Activated CD8-positive, alpha-beta memory T cell treated with anti-CD3 and anti-CD28 coated beads for 24 hours (primary cell): ENCODE measurements around the gene CHRNE.
"Not testable (repeated sequence)": the region's sequence is repeated elsewhere in the genome, so short reads cannot be mapped to it uniquely, and the experiment has no call there.

Experiments used
- DNase-seq: peaks from one replicate; pipeline ENCODE4 v3.0.0-alpha.2; 2020

Gene CHRNE

DNA sequence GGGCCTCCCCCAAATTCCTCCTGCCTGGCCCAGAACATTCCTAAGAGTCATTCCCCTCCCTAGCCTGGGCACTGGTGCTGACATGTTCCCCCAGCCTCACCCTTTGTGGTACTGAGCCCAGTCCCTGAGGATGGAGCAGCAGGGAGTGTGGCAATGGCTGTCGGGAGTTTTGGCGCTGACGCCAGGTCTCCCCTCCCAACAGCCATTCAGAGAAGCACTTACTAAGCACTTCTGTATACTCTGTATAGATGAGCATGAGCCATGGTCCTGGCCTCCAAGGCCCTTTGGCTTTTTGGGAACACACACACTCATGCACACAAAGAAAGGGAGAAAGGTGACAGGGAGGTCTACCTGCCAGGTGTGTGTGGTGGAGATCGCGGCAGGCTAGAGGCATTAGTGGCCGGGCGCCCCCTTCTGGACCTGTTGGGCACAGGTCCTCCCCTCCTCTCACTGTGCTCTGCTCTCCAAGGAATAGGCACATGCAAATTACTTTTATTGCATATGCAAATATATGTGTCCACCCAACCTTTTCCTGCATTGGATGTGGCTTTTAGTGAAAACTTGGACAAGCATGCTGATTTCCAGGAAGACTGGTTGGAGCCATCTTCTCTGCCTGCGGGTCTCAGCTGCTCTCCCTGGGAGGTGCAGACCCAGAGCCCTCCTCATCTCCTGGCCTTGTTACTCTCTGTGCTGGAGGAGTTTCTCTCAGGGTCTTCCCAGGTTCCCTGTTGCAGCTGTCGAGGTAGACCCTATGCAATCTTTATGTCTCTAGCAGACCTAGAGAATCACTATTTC is 20.9 kb downstream of the CHRNE start:
- peak; percentile 83 for DNase-seq

DNA sequence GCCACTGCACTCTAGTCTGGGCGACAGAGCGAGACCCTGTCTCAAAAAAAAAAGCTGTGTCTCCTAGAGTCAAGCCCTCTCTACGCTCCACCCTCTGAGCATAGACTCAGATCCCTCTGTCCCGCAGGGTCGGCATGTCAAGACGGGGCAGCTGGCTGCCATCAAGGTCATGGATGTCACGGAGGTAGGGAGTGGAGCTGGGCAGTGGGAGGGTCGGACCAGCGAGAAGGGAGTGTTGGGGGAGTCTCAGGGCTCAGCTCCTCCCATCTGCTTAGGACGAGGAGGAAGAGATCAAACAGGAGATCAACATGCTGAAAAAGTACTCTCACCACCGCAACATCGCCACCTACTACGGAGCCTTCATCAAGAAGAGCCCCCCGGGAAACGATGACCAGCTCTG is 22.0 kb downstream of the CHRNE start:
- no peak for DNase-seq

DNA sequence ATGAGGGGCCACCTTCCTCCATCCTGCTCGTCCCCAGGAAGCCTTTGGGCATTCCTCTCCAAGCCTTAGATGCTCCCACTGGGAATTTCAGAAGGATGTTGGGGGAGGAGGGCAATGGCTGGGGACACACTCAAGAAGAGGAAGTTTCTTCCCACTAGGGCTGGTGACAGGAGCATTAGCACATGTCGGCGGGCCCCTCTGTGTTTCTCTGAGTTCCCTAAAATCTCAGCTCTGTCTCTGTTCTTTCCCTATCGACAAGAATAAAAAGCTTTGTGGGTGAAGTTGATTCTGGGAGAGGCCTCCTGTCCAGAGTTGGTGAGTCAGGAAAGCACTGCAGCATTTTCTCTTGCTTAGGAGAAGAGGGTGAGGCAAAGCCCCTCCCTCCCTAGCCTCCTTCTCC is 23.3 kb downstream of the CHRNE start:
- no peak for DNase-seq

DNA sequence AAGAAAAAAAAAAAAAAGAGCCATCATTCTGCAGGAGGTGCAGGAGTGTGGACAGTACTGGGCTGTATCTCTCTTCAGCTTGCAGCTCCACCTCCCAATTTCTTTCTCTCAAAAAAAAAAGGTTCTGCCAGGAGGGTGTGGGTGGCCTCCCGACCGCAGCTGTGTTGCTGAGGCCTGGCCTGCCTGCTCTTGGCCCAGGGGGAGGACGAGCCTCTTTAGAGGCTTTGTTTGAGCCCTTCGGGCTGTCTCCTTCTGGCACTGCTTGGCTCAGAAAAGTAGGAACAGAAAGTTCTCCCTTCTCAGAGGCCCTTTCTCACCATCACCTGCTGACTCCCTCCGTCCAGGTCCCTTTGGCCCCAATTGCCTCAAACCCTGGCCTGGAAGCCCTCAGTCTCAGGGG is 25.8 kb downstream of the CHRNE start:
- DNase-seq: no peak

DNA sequence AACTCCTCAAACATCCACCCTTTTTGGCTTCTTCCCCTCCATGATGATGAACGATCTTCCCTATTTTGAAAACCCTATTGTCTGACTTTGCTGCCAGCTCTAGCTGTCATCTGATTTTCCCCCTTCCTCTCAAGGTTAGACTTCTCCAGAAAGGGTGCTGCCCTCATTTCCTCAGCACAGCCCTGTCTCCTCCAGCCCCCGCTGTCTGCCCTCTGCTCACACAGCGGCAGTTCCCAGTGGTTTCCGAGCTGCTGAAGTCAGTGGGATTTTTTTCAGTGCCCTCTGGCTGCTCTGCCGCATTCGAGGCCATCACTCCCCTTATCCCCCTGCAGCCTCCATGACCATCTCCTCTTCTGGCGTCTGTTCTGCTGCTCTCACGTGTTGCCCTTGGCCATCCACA is 30.1 kb downstream of the CHRNE start:
- no peak for DNase-seq

DNA sequence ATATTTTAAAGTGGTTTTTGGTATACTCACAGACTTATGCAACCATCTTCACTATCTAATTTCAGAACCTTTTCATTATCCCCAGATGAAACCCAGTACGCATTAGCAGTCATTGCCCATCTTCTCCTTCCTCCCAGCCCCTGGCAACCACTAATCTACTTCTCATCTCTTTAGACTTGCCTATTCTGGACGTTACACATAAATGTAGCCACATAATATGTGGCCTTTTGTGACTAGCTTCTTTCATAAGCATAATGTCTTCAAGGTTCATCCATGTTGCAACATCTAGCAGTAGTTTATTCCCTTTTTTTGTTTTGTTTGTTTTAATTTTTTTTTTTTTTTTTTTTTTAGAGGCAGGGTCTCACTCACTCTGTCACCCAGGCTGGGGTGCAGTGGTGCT is 32.0 kb downstream of the CHRNE start:
- DNase-seq: no peak

DNA sequence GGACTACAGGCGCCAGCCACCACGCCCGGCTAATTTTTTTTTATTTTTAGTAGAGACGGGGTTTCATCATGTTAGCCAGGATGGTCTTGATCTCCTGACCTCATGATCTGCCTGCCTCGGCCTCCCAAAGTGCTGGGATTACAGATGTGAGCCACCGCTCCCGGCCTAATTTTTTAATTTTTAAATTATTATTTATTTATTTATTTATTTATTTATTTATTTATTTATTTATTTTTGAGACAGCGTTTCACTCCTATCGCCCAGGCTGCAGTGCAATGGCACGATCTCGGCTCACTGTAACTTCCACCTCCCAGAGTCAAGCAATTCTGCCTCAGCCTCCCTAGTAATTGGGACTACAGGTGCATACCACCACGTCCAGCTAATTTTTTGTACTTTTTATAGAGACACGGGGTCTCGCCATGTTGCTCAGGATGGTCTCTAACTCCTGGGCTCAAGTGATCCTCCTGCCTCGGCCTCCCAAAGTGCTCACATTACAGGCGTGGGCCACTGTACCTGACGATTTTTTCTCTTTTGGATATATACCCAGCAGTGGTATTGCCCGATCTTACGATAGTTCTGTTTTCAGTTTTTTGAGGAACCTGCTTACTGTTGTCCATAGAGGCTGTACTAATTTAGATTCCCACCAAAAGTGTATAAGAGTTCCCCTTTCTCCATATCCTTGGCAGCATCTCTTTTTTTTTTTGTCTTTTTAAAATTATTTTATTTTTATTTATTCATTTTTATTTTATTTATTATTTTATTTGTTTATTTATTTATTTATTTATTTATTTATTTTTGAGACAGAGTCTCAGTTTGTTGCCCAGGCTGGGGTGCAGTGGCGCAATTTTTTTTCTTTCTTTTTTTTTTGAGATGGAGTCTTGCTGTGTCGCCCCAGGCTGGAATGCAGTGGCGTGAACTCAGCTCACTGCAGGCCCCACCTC is 33.6 kb downstream of the CHRNE start:
- DNase-seq: not testable (repeated sequence)

DNA sequence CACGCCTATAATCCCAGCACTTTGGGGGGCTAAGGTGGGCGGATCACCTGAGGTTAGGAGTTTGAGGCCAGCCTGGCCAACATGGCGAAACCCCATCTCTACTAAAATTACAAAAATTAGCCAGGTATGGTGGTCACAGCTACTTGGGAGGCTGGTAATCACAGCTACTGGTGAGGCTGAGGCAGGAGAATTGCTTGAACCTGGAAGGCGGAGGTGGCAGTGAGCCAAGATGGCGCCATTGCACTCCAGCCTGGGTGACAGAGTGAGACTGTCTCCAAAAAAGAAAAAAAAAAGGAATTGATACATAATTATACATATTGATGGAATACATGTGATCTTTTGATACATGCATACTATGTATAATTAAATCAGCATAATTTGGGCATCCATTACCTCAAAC is 35.4 kb downstream of the CHRNE start:
- DNase-seq: not testable (repeated sequence)

DNA sequence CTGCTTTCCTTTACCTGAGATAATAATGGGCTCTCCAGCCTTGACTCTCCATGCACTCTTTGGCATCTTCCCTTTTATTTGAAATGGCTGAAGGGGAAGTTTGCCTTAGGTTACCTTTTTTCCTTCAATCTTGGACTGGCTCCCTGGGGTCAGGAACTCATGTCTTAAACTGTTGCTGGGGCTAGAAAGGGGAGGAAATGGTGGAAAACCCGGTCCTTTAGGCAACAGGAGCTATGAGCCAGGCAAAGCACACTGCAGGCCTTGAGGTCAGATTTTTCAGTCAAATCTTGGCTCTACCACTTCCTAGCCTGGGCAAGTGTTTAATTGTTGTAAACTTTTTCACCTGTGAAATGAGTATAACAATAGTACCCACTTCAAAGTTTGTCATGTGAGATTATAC is 39.6 kb downstream of the CHRNE start:
- DNase-seq: no peak

DNA sequence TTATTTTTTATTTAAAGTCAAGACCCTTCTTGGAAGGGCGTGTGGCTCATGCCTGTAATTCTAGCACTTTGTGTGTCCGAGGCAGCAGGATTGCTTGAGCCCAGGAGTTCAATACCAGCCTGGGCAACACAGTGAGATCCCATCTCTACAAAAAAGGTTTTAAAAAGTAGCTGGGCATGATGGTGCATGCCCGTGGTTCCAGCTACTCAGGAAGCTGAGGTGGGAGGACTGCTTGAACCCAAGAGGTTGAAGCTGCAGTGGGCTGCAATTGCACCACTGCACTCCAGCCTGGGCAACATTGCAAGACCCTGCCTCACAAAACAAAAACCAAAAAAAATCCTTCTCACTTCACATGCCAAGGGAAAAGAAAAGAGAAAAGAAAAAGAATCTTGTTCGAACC is 40.2 kb downstream of the CHRNE start:
- DNase-seq: no peak

DNA sequence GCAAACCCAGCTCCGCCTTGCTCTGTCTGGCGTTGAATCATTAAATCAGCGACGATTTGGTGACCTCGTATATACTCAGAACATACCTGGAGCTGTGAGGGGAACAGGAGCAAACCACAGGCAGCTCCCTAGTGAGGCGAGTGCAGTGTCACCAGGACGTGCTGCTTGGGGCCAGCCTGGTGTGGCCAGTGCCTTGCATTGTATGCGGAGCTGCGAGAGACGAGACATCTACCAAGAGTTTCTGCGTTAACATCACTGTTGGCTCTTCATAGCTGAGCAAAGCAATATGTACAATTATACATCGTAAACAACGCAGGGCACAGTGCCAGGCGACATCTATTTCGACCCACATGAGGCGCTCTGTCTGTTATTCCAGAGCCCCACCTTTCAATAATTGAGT is 41.8 kb downstream of the CHRNE start:
- DNase-seq: no peak

DNA sequence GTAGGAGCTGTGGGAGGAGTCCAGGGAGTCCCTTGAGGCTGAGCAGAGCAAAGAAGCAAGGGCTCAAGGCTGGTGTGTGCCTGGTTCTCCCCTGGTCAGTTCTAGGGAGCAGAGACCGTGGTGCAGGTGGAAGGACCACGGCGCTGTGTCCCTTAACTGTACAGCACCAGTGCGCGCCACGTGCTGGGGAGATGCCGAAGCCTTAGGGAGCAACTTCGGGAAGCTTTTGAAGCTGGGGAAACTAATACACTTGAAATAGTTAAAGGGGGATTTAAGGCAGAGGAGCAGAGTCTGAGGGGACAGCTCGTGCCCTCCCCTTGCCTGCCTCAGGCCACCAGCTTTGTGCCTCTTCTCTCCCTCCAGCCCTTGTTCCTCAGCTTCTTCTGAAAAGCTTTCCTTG is 42.2 kb downstream of the CHRNE start:
- DNase-seq: no peak

DNA sequence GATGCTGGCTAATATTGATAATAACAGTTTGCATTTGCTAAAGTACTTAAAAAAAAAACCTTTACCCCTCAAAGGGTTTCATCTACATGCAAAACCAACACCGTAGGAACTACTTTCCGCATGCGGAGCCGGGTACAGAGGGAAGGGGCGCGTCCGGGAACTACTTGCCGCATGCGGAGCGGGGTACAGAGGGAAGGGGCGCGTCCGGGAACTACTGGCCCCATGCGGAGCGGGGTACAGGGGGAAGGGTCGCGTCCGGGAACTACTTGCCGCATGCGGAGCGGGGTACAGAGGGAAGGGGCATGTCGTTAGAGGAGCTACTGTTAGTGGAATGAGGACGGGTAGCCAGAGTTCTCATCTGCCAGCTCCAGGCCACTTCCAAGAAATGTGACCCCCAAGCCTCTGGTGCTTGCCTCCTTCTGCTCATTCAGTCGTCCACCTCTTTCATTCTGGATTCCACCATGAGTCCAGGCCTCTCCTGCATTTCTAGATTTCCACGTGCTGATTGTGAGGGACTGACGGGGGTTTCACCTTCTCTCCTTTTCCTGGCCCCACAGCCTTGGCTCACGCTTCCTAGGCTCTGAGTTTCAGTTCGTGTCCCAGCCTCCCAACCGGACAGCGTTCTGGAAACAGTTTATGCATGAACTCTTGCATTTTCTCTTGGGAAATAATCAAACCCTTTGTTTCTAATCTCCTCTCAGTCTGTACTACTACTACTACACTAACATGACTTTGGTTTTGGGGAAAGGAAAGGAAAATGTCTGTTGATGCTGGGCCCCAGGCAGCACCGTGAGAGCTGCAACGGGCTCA is 42.9 kb downstream of the CHRNE start:
- DNase-seq: no peak

DNA sequence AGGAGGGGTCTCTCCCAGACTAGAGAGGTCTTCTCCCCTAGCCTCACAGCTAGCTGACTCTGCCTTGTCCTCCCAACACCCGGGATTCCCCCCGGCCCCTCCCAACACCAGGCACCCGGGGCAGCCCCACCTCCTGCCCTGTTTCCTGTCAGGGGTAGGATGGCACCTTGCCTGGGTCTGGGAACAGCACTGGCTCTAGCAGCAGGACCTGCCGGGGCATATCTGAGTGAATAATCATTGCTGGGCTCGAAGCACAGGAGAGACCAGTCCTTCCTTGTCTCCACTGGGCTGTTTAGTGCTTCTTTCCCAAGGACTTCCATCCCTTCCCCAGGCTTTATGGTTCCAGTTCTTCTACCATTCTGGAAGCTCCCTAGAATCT is 44.0 kb downstream of the CHRNE start:
- DNase-seq: no peak

DNA sequence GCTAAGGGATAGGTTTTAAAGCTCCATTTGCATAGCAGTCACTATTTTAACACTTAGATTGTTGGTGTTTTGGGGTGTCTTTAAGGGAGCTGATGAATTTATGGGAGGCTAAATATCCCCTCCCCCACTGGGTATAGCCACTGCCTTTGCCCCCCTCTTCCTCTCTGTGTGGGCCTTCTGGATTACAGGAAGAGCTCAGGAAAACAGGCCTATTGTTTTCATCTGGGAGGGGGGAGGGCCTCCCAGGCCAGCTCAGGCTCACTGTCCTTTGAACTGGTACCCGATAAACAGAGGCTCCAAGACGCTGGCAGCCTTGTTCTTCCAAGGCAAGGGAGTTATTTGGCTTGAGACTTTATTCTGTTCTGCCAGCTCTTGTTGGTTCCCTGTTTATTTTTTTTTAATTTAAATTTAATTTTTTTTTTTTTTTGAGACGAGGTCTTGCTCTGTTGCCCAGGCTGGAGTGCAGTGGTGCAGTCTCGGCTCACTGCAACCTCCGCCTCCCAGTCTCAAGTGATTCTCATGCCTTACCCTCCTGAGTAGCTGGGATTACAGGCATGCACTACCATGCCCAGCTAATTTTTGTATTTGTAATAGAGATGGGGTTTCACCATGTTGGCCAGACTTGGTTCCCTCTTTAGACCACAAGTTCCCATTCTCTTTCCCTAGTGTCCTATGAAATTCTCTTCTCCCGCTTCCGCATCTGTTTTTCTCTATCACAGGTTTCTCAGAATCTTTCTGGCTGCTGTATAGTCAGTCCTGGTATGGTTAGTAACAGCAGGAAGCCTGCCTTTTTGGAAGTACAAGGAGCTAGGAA is 44.6 kb downstream of the CHRNE start:
- DNase-seq: no peak

DNA sequence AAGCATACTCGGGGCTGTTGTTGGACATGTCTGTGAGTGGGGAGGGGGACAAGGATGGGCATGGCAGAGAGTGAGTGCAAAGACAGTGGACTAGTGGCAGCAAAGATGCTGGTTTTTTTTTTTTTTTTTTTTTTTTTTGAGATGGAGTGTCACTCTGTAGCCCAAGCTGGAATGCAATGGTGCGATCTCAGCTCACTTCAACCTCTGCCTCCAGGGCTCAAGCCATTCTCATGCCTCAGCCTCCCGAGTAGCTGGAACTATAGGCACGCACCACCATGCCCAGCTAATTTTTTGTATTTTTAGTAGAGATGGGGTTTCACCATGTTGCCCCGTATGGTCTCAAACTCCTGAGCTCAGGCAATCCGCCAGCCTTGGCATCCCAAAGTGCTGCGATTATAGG is 45.6 kb downstream of the CHRNE start:
- DNase-seq: not testable (repeated sequence)

DNA sequence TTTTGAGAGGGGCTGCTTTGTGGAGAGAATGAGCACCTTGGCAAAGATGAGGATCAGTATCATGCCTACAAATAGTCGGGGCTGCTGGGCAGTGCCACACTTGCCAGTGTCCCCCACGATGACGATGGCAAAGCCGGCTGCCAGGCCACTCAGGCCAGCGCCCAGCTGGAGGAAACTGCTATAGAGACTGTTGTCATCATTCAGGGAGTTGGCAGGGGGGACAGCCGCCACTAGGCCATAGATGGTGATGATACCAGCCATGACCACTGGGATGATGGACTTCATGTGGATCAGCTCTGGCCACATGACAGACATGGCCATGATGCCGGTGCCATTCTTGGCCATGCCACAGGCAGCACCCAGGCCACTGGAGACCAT is 46.0 kb downstream of the CHRNE start:
- no peak for DNase-seq

DNA sequence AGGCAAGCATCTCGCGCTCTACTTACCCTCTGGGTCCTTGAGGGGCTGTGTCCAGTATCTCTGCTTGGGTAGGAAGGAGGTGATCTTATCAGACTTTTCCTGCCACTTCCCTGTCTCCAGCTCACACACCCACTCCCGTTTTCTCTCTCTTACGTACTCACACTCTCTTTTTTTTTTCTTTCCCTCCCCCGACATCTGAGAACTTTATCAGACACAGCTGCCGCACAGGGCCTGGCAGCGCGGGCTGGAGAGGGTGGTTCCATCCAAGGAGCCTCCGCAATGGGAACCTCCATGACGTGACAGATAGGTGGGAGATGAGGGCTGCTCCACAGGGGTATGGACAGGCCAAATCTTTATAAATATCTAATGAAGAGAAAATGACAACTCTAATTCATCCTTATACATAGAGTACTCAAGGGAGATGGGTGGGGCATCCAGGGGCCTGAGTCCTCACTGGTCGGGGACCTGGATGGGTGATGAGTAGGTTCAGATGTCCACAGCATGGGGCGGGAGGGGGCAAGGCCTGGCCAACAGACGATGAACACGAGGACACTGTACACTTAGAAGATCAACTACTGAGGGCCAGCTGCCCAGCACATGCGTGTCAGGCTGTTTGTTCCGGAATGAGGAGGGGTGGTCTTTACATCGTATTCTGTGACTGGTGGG is 46.5 kb downstream of the CHRNE start:
- no peak for DNase-seq

DNA sequence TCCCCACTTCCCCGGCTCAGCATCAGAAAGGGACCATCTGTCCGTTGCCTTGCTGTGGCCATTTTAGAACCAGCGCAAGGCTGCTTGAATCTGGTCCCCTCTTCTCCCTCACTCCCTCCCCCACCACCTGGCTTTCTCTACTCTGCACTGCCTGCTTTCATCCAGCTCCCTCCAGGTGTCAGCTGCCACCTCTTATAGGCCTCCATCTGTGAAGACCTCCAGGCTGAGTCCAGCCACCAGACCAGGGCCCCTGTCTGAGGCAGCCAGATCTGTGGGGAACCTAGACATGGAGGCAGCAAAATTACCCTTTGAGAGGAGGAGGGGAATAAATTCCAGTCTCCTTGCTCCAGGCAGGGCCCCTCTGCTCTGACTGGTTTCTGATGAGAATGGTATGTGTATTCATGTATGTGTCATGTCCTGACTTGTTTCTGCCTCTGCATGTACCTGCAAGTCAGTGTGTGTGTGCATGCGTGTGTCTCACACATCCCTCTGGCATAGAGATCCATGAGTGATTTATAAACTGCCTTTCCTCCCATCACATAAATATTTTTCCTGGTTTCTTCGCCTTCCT is 48.7 kb downstream of the CHRNE start:
- no peak for DNase-seq

DNA sequence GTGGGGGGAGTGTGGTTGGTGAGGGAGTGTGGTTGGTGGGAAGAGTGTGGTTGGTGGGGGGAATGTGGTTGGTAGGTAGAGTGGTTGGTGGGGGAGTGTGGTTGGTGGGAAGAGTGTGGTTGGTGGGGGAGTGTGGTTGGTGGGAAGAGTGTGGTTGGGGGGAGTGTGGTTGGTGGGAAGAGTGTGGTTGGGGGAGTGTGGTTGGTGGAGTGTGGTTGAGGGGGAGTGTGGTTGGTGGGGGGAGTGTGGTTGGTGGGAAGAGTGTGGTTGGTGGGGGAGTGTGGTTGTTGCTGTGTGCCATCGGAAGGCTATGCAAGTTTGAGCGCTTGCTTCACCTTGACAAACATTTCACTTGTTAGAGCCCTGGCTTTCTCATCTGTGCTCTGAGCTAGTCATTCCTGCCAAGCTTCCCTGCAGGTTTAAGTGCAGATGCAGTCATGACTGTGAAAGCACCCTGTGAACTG is 49.7 kb downstream of the CHRNE start:
- no peak for DNase-seq

DNA sequence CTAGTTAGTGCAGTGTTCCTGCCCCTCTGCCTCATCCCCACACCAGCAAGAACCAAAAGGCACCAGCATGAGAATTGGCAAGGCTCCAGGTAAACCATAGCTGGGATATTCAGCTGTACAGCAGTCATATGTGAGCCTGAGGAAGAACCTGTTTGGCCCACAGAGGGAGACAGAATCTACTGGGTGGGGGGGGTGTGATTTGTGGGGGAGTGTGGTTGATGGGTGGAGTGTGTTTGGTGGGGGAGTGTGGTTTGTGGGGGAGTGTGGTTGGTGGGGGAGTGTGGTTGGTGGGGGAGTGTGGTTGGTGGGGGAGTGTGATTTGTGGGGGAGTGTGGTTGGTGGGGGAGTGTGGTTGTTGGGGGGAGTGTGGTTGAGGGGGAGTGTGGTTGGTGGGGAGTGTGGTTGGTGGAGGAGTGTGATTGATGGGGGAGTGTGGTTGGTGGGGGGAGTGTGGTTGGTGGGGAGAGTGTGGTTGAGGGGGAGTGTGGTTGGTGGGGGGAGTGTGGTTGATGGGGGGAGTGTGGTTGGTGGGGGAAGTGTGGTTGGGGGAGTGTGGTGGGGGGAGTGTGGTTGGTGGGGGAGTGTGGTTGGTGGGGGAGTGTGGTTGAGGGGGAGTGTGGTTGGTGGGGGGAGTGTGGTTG is 50.2 kb downstream of the CHRNE start:
- no peak for DNase-seq
